HCT116 (cell line): ENCODE data around the gene MEGF6. TPM values are rescaled to one million over a fixed set of nuclear protein-coding genes. Genes with fewer than 3 reads are reported as not detected.

Experiments
- ATAC-seq: fragments of 200-7000 bp; cut with Tn5 transposase; 2 replicates; pipeline ENCODE4 v1.9.1; 2020; ENCODE audit warnings: mild to moderate bottlenecking, moderate library complexity
- BruUV-seq: library from RNA; stranded (reverse); fragments of 400-500 nt; replicated peaks from 2 replicates; lab custom pipeline; 2021; lab: Mats Ljungman, UMichigan
- CTCF ChIA-PET: fragments of 300-600 bp; sonication (Branson Sonifier 250); formaldehyde crosslinking; loops from one replicate; lab custom pipeline; 2021; ENCODE audit warnings: antibody characterized with exemption; lab: Charles Lee
- POLR2A ChIA-PET: fragments of 300-600, 350-600 bp; sonication (Branson Sonifier 250); formaldehyde crosslinking; loops from one replicate; lab custom pipeline; 2021; ENCODE audit warnings: antibody characterized with exemption; lab: Charles Lee
- RAD21 ChIA-PET, 2 experiments: fragments of 300-600 bp; sonication (Branson Sonifier 250); formaldehyde crosslinking; loops; one replicate each; lab custom pipeline; 2023; ENCODE audit warnings: low total read pairs in 2 of 2; ENCODE audit not compliant: uncharacterized antibody in 2 of 2, unreplicated experiment in 2 of 2, low non-redundant PET in 1 of 2; lab: Charles Lee
- DNase-seq: peaks from one replicate; pipeline ENCODE4 v3.0.0-alpha.2; 2010; ENCODE audit warnings: low read depth, low spot score
- H2AFZ ChIP-seq: fragments of 200-600 bp; shearing (Covaris generic), sonication (generic); 2 replicates; pipeline ENCODE4 v1.6.1; 2017; ENCODE audit warnings: low read depth, mixed run types, mixed read lengths, antibody characterized with exemption, low read length; ENCODE audit not compliant: poor library complexity, severe bottlenecking
- H3K27ac ChIP-seq: 2 replicates; pipeline ENCODE4 v1.5.1; 2012; ENCODE audit warnings: low read depth, low read length
- H3K27me3 ChIP-seq: fragments of 200-600 bp; sonication (generic); 2 replicates; pipeline ENCODE4 v1.6.1; 2016; ENCODE audit warnings: mixed run types, low read length, mixed read lengths; ENCODE audit not compliant: insufficient read depth
- H3K36me3 ChIP-seq, 2 experiments: fragments of 200-500 bp in 1 of 2; fragments of 200-600 bp in 1 of 2; sonication (Bioruptor generic) in 1 of 2; sonication (generic) in 1 of 2; 2 replicates each; pipeline versions ENCODE4 v1.5.1 to v1.6.1; 2014 to 2016; ENCODE audit warnings: low read length in 2 of 2, inconsistent platforms in 1 of 2, mixed read lengths in 1 of 2, mixed run types in 1 of 2; ENCODE audit not compliant: insufficient read depth in 2 of 2, control insufficient read depth in 1 of 2
- H3K4me1 ChIP-seq, 2 experiments: fragments of 200-600 bp in 1 of 2; sonication (generic) in 1 of 2; 2 replicates each; pipeline versions ENCODE4 v1.5.1 to v1.6.1; 2012 to 2017; ENCODE audit warnings: low read length in 2 of 2, inconsistent platforms in 1 of 2, mild to moderate bottlenecking in 1 of 2, mixed read lengths in 1 of 2, mixed run types in 1 of 2, moderate library complexity in 1 of 2; ENCODE audit not compliant: insufficient read depth in 2 of 2, control insufficient read depth in 1 of 2
- H3K4me2 ChIP-seq: fragments of 200-600 bp; sonication (generic); 2 replicates; pipeline ENCODE4 v1.6.1; 2017; ENCODE audit warnings: mixed run types, low read length, mixed read lengths
- H3K4me3 ChIP-seq, 2 experiments: fragments of 200-600 bp in 1 of 2; sonication (generic) in 1 of 2; replicated peaks in 1 of 2; 2 replicates each; pipeline ENCODE4 v1.5.1; 2011 to 2016; ENCODE audit warnings: low read length in 2 of 2, control low read depth in 1 of 2, low read depth in 1 of 2, mild to moderate bottlenecking in 1 of 2, mixed read lengths in 1 of 2, mixed run types in 1 of 2
- H3K79me2 ChIP-seq: fragments of 200-600 bp; sonication (generic); 2 replicates; pipeline ENCODE4 v1.6.1; 2017; ENCODE audit warnings: mild to moderate bottlenecking, mixed run types, low read length, moderate library complexity, mixed read lengths; ENCODE audit not compliant: insufficient read depth
- H3K9ac ChIP-seq: fragments of 200-600 bp; sonication (generic); 2 replicates; pipeline ENCODE4 v1.6.1; 2016; ENCODE audit warnings: low read length, mixed read lengths
- H3K9me2 ChIP-seq: fragments of 200-600 bp; sonication (generic), shearing (Covaris generic); 2 replicates; pipeline ENCODE4 v1.6.1; 2017; ENCODE audit warnings: mixed run types, mild to moderate bottlenecking, moderate library complexity; ENCODE audit not compliant: insufficient read depth
- H3K9me3 ChIP-seq, 2 experiments: fragments of 200-500 bp in 1 of 2; fragments of 200-600 bp in 1 of 2; sonication (Bioruptor generic) in 1 of 2; sonication (generic) in 1 of 2; 2 replicates each; pipeline ENCODE4 v1.6.1; 2014 to 2017; ENCODE audit warnings: low read length in 2 of 2, mixed read lengths in 2 of 2, inconsistent platforms in 1 of 2, low read depth in 1 of 2, mild to moderate bottlenecking in 1 of 2, mixed run types in 1 of 2, moderate library complexity in 1 of 2; ENCODE audit not compliant: control insufficient read depth in 1 of 2, insufficient read depth in 1 of 2
- H4K20me1 ChIP-seq: fragments of 200-600 bp; sonication (generic), shearing (Covaris generic); 2 replicates; pipeline ENCODE4 v1.6.1; 2017; ENCODE audit warnings: mixed run types, mild to moderate bottlenecking, moderate library complexity; ENCODE audit not compliant: insufficient read depth
- CTCF ChIP-seq, 3 experiments: fragments of 200-600 bp in 1 of 3; sonication (generic) in 1 of 3; IDR thresholded peaks in 2 of 3; conservative IDR thresholded peaks in 1 of 3; 2 replicates each; pipeline ENCODE4 v1.5.1; 2012 to 2017; ENCODE audit warnings: low read depth in 2 of 3, low read length in 2 of 3, antibody characterized with exemption in 1 of 3, borderline replicate concordance in 1 of 3, control low read depth in 1 of 3, mild to moderate bottlenecking in 1 of 3, mixed read lengths in 1 of 3, mixed run types in 1 of 3, moderate library complexity in 1 of 3; ENCODE audit not compliant: insufficient read depth in 1 of 3
- EZH2phosphoT487 ChIP-seq: fragments of 200-600 bp; IDR thresholded peaks from 2 replicates; pipeline ENCODE4 v1.6.1; 2018; ENCODE audit warnings: antibody characterized with exemption, borderline replicate concordance
- POLR2AphosphoS5 ChIP-seq: IDR thresholded peaks from 2 replicates; pipeline ENCODE4 v1.6.1; 2011; ENCODE audit warnings: mild to moderate bottlenecking, low read depth, low read length, moderate library complexity
- RAD21 ChIP-seq: IDR thresholded peaks from 2 replicates; pipeline ENCODE4 v1.6.1; 2012; ENCODE audit warnings: low read depth, mild to moderate bottlenecking
- REST ChIP-seq: IDR thresholded peaks from 2 replicates; pipeline ENCODE4 v1.6.1; 2012; ENCODE audit warnings: low read depth
- SIN3A ChIP-seq: IDR thresholded peaks from 2 replicates; pipeline ENCODE4 v1.6.1; 2012; ENCODE audit warnings: low read depth
- SP1 ChIP-seq: IDR thresholded peaks from 2 replicates; pipeline ENCODE4 v1.6.1; 2012; ENCODE audit warnings: low read depth
- intact Hi-C: fragments of 100-400 bp; cut with micrococcal nuclease; formaldehyde crosslinking; loops from 2 replicates; pipeline ENCODE4 v1.10.0; 2022
- total RNA-seq: library from RNA; stranded (reverse); gene quantifications from one replicate; pipeline ENCODE4 v1.2.1, GENCODE V29; 2021; ENCODE audit not compliant: unreplicated experiment

MEGF6 gene
- total RNA-seq, 1 experiment from 2014 or later = 47.6 TPM

- no peaks in the 10 kb centered on the region for H4K20me1 ChIP-seq
- H3K36me3 ChIP-seq = no peaks in the 10 kb centered on the region
- ChIA-PET RAD21 (interaction anchor here (0.6 to 1.0 kb wide), 3 partner anchors 26 to 95 kb away, joined by 3 to 4 read pairs (median 3); no protein-coding TSS in a partner anchor), CTCF (interaction anchor here (0.6 to 2.1 kb wide), 4 partner anchors 26 to 126 kb away, joined by 3 to 11 read pairs (median 6); no protein-coding TSS in a partner anchor), POLR2A (no interaction called here)
- DNase-seq = no peak
- no peak overlapping the region for H3K4me3 ChIP-seq
- no peak overlapping the region for H3K9ac ChIP-seq
- no peaks in the 10 kb centered on the region for H3K27me3 ChIP-seq
- H3K4me1 ChIP-seq = no peaks in the 10 kb centered on the region
- BruUV-seq = no TSS peak
- TF ChIP-seq CTCF (IDR thresholded peaks at IDR 0.05 in 2 of 3, conservative IDR thresholded peaks at IDR 0.05 in 1 of 3; ENCODE audit: borderline replicate concordance in 1 of 3, insufficient read depth in 1 of 3, low read depth in 2 of 3, low read length in 2 of 3) (0 out of 6 replicates have a peak, but pooled peaks of 1 of the 3 experiments have one; percentile 4), SIN3A (no peak)
- no peaks in the 10 kb centered on the region; a peak in 1 of 4 replicates for H3K9me3 ChIP-seq
- no peak overlapping the region for H3K4me2 ChIP-seq
- ATAC-seq = no peak
- no peaks in the 10 kb centered on the region for H3K79me2 ChIP-seq
- no peak overlapping the region for H2AFZ ChIP-seq
- H3K9me2 ChIP-seq = no peaks in the 10 kb centered on the region
- intact Hi-C loops = loop anchor here (1.0 kb wide), 1 partner anchor 23 kb away; the partner anchor contains the start of gene MEGF6
- no peak overlapping the region; the same call in 1 of the 2 replicates for H3K27ac ChIP-seq
Measured at GRCh38 chr1:3588395-3588794, 22.9 kb downstream of the MEGF6 start.

- ChIA-PET POLR2A (no interaction called here), RAD21 (no interaction called here)
- no peak for DNase-seq
Measured at GRCh38 chr1:3586986-3587759, 24.1 kb downstream of the MEGF6 start.

More at GRCh38 chr1:3586986-3587759, 24.1 kb downstream of the MEGF6 start:
- Histone ChIP-seq H2AFZ (no peak overlapping the region), H3K9me3 (no peaks in the 10 kb centered on the region; a peak in 1 of 4 replicates), H3K4me1 (no peaks in the 10 kb centered on the region), H3K27ac (no peak overlapping the region), H3K27me3 (no peaks in the 10 kb centered on the region), H3K79me2 (no peaks in the 10 kb centered on the region), H4K20me1 (no peaks in the 10 kb centered on the region), H3K9me2 (no peaks in the 10 kb centered on the region), H3K4me2 (no peak overlapping the region), H3K9ac (no peak overlapping the region), H3K4me3 (no peak overlapping the region), H3K36me3 (no peaks in the 10 kb centered on the region)
- CTCF ChIA-PET = interaction anchor here (1.1 to 2.1 kb wide), 2 partner anchors 32 to 137 kb away, joined by 3 to 11 read pairs; no protein-coding TSS in a partner anchor
- no peak for ATAC-seq
- no TSS peak for BruUV-seq
- TF ChIP-seq EZH2phosphoT487 (no peak), RAD21 (no peak), SP1 (no peak), REST (no peak), POLR2AphosphoS5 (no peak), SIN3A (no peak)
- intact Hi-C loops = no loop called here
